Activated T-helper 9 cell treated with anti-CD3 and anti-CD28 coated beads, Interleukin-2, amount 50 U/mL, for 16 hours (primary cell): ENCODE data around the gene IQCH.
"Not testable (repeated sequence)": the region's sequence is repeated elsewhere in the genome, so short reads cannot be mapped to it uniquely, and the experiment has no call there.

Experiments
- DNase-seq: peaks from one replicate; pipeline ENCODE4 v3.0.0-alpha.2; 2020; ENCODE audit warnings: low read depth

Gene IQCH

DNA sequence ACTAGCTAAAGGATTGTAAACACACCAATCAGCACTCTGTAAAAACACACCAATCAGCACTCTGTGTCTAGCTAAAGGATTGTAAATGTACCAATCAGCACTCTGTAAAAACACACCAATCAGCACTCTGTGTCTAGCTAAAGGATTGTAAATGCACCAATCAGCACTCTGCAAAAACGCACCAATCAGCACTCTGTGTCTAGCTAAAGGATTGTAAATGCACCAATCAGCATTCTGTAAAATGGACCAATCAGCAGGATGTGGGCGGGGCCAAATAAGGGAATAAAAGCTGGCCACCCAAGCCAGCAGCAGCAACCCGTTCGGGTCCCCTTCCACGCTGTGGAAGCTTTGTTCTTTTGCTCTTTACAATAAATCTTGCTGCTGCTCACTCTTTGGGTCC, 8.0 kb upstream of the IQCH start:
- DNase-seq = not testable (repeated sequence)

DNA sequence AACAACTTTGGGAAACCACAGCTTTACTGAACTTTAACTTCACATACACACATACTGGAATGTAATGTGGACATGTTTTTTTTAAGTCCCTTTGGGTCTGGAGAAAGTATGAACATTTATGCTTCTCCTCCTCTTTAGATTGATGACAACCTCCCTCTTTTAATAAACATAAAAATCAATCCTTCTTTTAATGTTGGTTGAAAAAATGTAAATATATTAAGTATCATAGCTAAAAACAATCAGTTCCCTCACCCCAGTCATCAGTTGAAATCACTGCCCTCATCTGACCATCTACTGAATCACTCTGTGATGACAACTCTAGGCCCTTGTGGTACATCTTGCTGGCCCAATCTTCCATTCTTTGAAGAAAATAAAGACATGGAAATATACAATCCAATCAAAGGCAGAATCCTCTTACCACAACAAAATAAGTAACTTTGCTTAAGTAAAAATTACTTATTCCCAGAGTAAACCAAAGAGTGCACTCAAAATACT, 6.5 kb upstream of the IQCH start:
- no peak for DNase-seq

DNA sequence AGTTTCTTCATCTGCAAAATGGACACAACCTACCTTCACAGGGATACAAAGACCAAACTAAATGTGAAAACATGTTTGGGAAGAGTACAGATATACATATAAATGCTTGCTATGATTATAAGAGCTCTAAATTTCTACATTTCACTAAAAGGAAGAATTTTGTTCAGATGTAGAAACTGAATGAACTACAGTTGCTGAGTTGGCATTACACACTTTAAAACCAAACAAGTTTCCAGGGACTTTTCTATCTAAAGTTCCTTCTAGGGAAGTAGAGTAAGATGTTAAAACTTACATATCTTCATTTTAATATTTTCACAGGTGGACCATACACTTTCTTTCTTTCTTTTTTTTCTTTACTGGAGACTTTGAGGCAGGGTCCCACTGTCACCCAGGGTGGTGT, 4.8 kb upstream of the IQCH start:
- DNase-seq = no peak

DNA sequence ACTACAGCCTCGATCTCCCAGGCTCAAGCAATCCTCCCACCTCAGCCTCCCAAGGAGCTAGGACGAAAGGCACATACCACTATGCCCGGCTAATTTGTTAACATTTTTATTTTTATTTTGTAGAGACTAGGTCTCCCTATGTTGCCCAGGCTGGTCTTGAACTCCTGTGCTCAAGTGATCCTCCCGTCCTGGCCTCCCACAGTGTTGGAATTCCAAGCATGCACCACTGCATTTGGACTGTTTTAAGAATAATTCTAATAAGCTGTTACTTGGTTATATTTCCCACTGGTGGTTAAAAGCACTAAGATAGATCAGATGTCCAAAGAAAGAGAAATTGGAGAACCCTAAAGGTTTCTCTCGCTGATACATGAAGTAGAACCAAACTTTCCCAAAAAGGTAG, 3.3 kb upstream of the IQCH start:
- no peak for DNase-seq

DNA sequence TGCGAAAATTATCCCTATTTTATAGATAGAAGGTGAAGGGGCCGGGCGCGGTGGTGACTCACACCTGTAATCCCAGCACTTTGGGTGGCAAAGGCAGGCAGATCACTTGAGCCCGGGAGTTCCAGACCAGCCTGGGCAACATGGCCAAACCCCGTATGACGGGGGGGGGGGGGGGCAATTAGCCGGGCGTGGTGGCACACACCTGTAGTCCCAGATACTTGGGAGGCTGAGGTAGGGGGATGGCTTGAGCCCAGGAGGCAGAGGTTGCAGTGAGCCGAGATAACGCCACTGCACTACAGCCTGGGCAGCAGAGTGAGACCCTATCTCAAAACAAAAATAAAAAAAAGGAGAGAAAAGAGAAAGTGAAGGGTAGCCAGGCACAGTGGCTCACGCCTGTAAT, 1.5 kb upstream of the IQCH start:
- no peak for DNase-seq

DNA sequence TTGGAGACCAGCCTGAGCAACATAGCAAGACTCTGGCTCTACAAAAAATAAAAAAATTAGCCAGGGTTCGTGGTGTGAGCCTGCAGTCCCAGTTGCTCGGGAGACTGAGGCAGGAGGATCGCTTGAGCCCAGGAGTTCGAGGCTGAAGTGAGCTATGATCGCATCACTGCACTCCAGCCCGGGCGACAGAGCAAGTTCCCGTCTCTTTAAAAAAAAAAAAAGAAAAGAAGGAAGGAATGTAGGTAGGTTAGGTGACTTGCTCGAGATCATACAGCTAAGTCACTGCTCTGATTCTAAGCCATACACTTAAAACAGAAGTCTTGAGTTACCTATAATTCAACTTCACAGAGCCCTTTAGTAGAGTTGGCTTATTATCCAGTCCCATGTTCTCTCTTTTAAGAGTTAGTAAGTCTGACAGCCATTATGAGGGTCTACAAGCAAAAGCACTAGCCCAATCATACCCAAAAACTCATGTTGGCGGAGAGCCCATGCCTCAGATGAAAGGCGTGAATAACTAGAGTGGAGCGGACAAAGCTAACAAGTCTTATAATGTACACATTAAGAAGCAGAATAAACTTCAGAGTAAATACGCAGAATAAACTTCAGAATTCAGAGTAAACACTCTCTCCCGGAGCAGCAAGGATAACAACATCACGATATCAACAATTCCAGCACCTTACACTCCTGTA, 893 bp upstream of the IQCH start:
- no peak for DNase-seq

DNA sequence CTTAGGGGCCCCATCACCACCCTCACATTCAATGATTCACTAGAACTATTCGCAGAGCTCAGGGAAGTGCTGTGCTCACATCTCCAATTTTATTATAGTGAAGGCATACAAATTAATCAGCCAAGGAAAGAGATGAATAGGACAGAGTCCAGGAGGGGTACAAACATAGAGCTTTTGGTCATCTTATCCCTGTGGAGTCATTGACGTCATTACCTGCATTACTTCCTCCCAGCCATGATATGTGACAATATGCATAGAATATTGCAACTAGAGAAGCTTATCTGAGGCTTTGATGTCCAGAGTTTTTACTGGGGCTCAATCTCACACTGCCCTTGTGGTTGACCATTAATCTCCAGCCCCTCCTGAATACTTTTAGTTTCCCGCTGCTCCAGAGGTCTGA, 1.5 kb downstream of the IQCH start:
- DNase-seq = no peak

DNA sequence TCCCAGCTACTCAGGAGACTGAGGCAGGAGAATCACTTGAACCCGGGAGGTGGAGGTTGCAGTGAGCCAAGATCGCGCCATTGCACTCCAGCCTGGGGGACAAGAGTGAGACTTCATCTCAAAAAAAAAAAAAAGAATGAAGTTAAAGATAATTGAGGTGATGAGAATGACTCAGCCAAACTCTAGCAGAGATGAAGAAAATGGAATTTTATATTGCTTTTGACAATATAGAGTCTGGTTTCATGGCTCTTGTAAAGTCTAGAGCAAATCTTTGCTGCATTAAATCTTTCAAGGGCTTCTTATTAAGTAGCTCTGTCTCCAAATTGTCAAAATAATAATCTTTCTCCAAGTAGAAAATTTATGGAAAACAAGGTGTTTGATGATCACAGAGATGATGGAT, 3.8 kb downstream of the IQCH start:
- DNase-seq = not testable (repeated sequence)

DNA sequence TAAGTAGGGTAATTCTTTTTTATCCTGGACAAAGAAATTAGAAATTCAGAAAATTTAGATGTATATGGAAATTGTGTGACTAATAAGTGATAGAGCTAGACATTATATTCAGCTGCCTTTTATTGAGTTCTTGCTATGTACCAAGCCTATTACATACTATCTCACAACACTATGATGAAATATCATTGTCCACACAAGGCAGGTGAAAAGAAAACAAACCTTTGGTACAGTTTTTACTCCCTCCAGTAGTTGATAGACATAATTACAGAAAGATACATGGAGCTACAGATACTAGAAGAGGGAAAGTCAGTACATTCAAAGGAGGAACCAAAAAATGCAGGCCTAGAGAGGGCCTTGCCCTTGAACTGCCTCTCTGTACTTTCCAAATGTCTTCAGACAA, 4.8 kb downstream of the IQCH start:
- DNase-seq = no peak

DNA sequence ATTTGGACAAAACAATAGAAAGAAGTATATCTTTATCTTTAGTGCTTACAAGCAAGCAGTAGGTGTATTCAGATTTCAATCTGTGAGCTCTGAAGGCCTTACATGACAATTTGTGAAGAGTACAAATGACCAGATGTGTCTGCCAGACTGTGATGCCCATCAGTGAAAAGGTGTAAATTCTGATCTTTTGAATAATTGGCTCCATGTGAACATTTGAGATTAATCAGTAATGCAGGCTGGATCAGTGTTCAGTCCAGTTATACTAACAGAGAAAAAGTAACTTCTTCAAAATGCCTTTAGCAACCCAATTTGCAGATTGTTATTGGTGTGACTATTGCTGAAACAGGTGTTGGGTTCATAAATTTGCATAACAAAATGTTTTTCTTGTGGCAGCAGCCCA, 5.2 kb downstream of the IQCH start:
- no peak for DNase-seq

DNA sequence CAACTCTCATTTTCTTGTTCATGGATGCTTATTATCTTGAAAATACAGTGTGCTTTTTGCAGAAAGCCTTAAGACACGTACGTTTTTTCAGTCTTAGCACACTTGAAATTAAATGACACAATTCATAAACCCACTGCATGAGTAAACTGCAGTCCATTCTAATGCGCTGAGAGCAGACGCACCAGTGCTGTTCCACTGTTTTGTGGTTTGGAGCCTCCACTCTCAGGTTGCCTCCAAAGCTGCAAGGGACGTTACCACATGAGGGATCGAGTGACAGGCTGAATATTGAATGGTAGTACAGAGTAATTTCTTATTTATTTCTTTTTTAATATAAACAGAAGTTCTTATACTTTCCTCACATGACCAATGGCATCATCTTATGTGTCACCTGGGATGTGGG, 12.3 kb downstream of the IQCH start:
- no peak for DNase-seq

DNA sequence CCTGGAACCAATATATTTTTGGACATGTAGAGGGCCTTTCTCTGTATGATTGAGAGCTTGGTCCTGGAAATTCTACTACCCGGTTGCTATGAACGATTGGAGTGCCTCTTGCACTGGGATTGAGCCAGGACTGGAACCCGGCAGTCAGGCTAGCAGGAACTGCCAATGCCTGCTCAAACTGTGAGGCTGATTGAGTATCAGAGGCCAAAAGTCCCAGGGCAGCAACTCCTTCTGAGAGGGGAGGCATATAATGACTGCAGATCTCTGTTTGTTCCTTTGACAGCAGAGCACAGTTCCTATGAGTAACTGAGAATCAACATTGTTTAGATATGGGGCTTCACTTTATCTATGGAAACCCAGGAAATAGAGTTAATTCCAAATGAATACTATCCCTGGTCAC, 12.9 kb downstream of the IQCH start:
- DNase-seq = no peak

DNA sequence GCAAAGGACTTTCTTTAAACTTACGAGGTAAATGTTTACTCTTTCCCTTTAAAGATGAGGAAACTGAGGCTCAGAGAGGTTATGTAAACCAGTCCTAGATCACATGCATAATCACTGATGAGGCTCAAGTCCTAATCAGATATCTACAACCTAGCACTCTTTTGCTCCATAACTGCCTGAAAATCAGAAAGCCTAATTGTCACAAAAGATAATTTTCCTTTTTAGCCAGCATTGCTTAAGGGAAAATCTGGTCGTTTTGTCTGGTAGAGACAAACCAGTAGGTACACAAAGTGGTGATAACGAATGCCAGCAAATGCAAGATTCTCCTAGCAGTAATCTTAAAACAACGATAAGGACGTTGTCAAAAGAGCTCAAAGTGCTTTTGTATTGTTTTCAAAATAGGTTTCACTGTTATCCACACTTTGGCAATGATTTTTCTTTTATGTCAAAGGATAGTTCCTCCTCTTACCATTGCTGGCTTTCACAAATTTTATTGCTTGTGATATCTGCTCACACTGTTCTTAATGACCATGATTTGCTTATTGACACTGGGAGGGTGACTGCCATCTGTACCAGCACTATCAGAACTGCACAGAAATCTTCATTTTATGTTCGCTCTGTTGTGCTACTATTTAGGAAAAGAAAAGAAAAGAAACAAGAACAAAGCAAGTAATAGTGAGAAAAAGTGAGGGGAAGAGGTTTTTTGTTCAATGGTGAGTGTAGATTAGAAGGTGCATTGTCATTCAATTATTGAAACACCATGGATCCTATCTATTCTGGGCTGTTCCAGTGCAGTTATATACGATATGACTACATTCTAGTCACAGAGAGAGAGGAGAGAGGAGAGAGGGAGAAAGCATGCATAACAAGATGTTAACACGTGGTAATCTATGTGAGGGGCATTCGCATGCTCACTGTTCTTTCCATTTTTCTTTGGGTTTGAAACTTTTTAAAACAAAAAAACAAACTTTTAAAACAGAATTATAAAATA, 13.7 kb downstream of the IQCH start:
- DNase-seq = no peak

DNA sequence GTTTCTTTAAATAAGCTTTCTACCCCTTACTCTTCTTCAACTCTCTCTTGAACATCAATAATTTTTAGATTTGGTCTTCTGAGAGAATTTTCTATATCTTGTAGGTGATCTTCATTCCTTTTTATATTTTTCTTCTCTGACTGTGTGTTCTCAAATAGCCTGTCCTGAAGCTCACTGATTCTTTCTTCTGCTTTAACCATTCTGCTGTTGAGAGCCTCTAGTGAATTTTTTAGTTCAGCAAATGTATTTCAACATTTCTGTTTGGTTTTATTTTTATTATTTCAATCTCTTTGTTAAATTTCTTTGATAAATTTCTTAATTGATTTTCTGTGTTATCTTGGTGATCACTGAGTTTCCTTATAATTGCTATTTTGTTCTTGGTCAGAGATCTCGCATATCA, 19.6 kb downstream of the IQCH start:
- DNase-seq = no peak

DNA sequence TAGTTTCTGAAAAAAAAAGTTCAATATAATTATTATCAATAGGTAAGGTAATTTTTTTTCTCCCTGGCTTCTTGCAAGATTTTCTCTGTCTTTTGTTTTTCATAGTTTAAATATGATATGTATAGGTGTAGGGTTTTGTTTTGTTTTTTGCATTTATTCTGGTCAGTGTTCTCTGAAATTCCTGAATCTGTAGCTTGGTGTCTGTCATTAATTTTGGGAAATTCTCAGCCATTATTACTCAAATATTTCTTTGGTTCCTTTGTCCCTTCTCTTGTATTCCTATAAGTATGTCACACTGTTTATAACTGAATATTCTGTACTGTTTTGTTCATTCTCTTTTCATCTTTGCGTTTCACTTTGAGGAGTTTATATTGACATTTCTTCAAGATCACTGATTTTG, 22.1 kb downstream of the IQCH start:
- DNase-seq = no peak

DNA sequence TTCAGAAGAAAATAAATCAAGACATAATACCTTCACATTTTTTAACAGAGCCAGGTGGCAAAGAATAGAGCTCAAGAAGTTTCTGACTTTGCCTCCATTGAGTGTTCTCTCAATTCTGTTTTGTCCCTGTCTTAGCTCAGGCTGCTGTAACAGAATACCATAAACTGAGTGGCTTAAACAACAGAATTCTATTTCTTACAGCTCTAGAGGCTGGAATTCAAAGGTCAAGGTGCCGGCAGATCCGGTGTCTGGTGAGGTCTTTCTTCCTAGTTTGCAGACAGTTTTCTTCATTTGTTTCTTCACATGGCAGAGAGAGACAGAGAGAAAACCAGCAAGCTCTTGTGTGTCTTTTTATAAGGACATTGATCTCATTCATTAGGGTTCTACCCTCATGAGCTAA, 25.6 kb downstream of the IQCH start:
- no peak for DNase-seq

DNA sequence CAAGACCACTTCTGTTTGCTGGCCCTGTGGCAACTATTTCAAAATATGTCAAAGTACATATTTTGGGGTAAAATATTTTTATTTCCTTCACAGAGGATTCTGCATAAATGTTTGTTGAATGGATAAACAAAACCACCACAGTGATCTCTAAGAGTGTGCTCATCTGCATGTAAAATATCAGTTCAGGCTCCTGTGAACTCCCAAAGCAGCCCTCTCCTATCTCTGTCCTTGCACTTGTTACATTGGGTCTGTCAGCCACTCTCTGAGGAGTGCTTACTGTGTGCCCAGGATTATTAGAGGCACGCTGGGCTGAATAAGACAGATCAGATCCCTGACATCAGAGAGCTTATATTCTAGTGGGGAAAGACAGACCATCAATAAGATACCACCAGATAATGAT, 27.1 kb downstream of the IQCH start:
- DNase-seq = no peak

DNA sequence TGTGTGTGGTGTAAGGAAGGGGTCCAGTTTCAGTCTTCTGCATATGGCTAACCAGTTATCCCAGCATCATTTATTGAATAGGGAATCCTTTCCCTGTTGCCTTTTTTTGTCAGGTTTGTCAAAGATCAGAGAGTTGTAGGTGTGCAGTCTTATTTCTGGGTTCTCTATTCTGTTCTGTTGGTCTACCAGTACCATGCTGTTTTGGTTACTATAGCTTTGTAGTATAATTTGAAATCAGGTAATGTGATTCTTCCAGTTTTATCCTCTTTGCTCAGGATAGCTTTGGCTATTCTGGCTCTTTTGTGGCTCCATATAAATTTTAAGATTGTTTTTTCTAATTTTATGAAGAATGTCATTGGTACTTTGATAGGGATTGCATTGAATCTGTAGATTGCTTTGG, 31.0 kb downstream of the IQCH start:
- DNase-seq = not testable (repeated sequence)

DNA sequence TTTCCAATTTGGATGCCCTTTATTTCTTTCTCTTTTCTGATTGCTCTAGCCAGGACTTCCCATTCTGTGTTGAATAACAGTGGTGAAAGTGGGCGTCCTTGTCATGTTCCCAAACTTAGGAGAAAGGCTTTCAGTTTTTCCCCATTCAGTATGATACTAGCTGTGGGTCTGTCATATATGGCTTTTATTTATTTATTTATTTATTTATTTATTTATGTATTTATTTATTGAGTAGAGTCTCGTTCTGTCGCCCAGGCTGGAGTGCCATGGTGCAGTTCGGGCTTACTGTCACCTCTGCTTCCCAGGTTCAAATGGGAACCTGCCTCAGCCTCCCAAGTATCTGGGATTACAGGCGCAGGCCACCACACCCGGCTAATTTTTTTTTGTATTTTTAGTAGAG, 31.8 kb downstream of the IQCH start:
- not testable (repeated sequence) for DNase-seq

DNA sequence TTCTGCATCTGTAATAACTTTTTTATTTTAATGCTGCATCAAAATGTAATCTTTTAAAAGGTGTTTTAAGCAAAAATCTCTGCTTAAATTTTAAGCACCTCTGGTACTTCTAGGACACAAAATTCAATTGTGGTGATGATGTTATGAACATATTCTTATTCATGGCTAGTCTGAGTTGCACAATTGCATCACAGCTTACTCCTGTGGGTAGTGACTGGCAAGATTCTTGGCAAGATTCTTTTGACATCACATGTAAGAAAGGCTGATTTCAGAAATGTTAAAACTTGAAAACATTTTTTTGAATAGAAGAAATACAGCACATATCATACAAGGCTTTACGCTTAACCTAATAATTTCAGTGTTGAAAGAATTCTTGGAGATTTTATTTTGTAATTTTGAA, 35.7 kb downstream of the IQCH start:
- DNase-seq = no peak

DNA sequence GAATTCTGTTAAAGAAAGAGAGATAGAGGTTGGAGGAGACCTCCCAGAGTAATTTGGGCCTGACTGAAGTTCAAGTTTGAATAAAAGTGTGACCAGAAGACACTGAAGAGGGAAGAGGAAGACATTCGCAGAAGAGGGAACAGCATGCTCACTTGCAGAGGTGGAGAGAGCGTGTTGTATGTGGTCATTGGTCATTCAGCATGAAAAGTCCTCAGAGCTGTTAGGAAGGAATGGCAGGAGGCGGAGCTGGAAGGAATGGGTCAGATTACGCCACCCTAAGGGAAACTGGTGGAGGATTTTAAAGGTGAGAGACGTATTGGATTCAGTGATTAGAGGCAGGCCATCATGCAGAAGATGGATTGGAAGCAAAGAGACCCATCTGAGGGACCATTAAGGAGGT, 41.6 kb downstream of the IQCH start:
- no peak for DNase-seq

DNA sequence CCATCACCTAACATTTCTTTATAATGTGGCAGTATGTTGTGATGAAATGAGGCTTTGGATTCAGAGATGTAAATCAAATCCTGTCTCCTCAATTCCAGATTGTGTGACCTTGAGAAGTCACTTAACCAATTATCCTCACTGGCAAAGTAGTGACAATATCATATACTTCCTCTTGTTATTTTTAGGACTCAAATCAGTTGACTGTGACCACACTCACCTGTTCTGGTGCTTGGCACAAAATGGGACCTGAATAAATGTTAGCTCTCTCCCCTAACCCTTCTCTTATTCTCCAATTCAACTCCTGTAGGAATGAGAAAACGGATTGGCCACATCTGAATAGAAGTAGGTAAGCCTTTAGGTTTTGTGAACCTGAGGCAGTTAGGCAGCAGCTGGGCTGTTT, 42.1 kb downstream of the IQCH start:
- DNase-seq = no peak

DNA sequence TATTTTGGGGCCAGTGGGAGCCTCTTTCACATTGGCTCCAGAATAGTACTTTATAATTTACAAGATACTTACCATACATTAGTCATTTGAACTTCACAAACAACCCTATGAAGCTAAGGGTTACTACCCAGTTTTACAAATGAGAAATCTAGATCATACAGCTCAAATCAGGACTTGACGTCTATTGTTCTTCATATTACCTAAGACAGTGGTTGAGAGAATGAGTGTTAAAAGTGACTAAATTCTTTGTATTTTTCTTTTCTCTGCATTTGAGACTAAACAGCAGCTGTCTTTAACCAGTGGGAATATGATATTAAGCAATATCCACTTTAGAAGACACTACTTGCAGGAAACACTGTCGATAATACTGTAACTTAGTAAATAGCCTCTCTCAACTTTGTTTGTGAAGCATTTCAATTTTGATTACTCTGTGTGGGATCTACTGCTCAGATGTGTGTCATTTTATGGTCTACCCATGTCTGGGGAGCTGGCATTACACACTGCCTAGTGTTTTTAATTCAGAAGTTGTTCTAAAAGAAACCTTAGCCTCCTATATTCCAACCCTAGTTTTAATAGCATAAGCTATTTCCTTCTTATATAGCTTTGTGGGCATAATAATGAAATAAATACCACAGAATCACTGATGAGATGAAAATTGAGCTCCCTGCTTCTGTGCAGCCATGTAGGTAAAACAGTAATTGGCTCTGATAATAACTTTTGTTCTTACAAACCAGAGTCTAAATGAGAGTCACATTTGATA, 45.9 kb downstream of the IQCH start:
- no peak for DNase-seq
